Type B pancreatic cell (in vitro differentiated cells): Measurements from ENCODE around the gene DMAC2. TPM values are rescaled to one million over a fixed set of nuclear protein-coding genes. Genes with fewer than 3 reads are reported as not detected.
A peak's percentile ranks its signal among the peaks of the same experiment; 100 is the strongest.

Source experiments
- DNase-seq: peaks from one replicate; pipeline ENCODE4 v3.0.0; 2021; ENCODE audit warnings: mixed read lengths; ENCODE audit not compliant: unreplicated experiment; ENCODE audit errors: extremely low spot score
- H3K27ac Mint-ChIP-seq: 2 replicates; pipeline ENCODE4 v1.8.0; 2021; ENCODE audit warnings: mild to moderate bottlenecking, mixed read lengths
- H3K27me3 Mint-ChIP-seq: 2 replicates; pipeline ENCODE4 v1.8.0; 2021; ENCODE audit warnings: mixed read lengths
- H3K36me3 Mint-ChIP-seq: 2 replicates; pipeline ENCODE4 v1.8.0; 2021; ENCODE audit warnings: mixed read lengths
- H3K4me1 Mint-ChIP-seq: one replicate; pipeline ENCODE4 v1.8.0; 2021; ENCODE audit warnings: mixed read lengths; ENCODE audit not compliant: unreplicated experiment
- H3K4me3 Mint-ChIP-seq: 2 replicates; pipeline ENCODE4 v1.8.0; 2021; ENCODE audit warnings: mild to moderate bottlenecking, mixed read lengths
- H3K9me3 Mint-ChIP-seq: 2 replicates; pipeline ENCODE4 v1.8.0; 2021; ENCODE audit warnings: mixed read lengths
- CTCF ChIP-seq: fragments of 200-600 bp; sonication (generic); conservative IDR thresholded peaks from 2 replicates; pipeline ENCODE4 v1.5.0; 2021; ENCODE audit warnings: antibody characterized with exemption, mild to moderate bottlenecking
- total RNA-seq: library from RNA; stranded (reverse); gene quantifications from 2 replicates; pipeline ENCODE4 v1.2.1, GENCODE V29; 2021; ENCODE audit warnings: low replicate concordance

The DMAC2 gene
- total RNA-seq, 1 donor from 2014 or later = 57.4 TPM

GRCh38 chr19:41426952-41427646 lies 12.6 kb downstream of the DMAC2 start, which contains the start of gene B3GNT8:
Gene B3GNT8 (minus strand): TSS chr19:41427374. CDS start chr19:41426778, 596 bp downstream.
- peak; percentile 84 for DNase-seq
- Mint-ChIP-seq H3K4me3 (peak within 1 kb of the TSS; percentile 87), H3K27ac (peak within 1 kb of the TSS; percentile 92), H3K9me3 (no peaks in the 10 kb centered on the region), H3K27me3 (no peaks in the 10 kb centered on the region), H3K4me1 (peaks cover 16% of the 10 kb centered on the region), H3K36me3 (peaks cover 1% of the 10 kb centered on the region)
- no peak for TF ChIP-seq CTCF

GRCh38 chr19:41426116-41426841 lies 13.4 kb downstream of the DMAC2 start:
- H3K27me3 Mint-ChIP-seq = no peaks in the 10 kb centered on the region
- peak overlapping the region; percentile 87 for H3K4me3 Mint-ChIP-seq
- TF ChIP-seq CTCF = no peak
- H3K27ac Mint-ChIP-seq = peak overlapping the region; percentile 92
- H3K36me3 Mint-ChIP-seq = peaks cover under 1% of the 10 kb centered on the region
- H3K9me3 Mint-ChIP-seq = no peaks in the 10 kb centered on the region
- DNase-seq = no peak
- H3K4me1 Mint-ChIP-seq = peaks cover 16% of the 10 kb centered on the region

GRCh38 chr19:41425174-41426115 lies 14.3 kb downstream of the DMAC2 start:
- no peak for DNase-seq
- TF ChIP-seq CTCF = no peak
- H3K27ac Mint-ChIP-seq = no peak overlapping the region
- peaks cover 3% of the 10 kb centered on the region for H3K36me3 Mint-ChIP-seq
- H3K9me3 Mint-ChIP-seq = no peaks in the 10 kb centered on the region
- H3K4me1 Mint-ChIP-seq = peaks cover 16% of the 10 kb centered on the region
- peak overlapping the region; percentile 71 for H3K4me3 Mint-ChIP-seq
- H3K27me3 Mint-ChIP-seq = no peaks in the 10 kb centered on the region

- Mint-ChIP-seq H3K4me1 (peaks cover 16% of the 10 kb centered on the region), H3K27me3 (no peaks in the 10 kb centered on the region), H3K27ac (no peak overlapping the region), H3K9me3 (no peaks in the 10 kb centered on the region), H3K36me3 (peaks cover 3% of the 10 kb centered on the region), H3K4me3 (no peak overlapping the region)
- TF ChIP-seq CTCF = no peak
- no peak for DNase-seq
These were observed 15.2 kb downstream of the DMAC2 start for GRCh38 chr19:41424335-41425173.

- no peaks in the 10 kb centered on the region for H3K27me3 Mint-ChIP-seq
- H3K36me3 Mint-ChIP-seq = peaks cover 6% of the 10 kb centered on the region
- H3K4me1 Mint-ChIP-seq = peaks cover 13% of the 10 kb centered on the region
- H3K9me3 Mint-ChIP-seq = no peaks in the 10 kb centered on the region
- TF ChIP-seq CTCF = no peak
- H3K4me3 Mint-ChIP-seq = no peak overlapping the region
- no peak for DNase-seq
- no peak overlapping the region for H3K27ac Mint-ChIP-seq
These were observed 16.8 kb downstream of the DMAC2 start for GRCh38 chr19:41422955-41423354.
